HCT116 (cell line): ENCODE data around the gene DOCK2.

Experiments used
- ATF3 ChIP-seq: IDR thresholded peaks from 2 replicates; pipeline ENCODE4 v1.6.1; 2012
- EGR1 ChIP-seq: IDR thresholded peaks from 2 replicates; pipeline ENCODE4 v1.6.1; 2012; ENCODE audit warnings: low read depth
- EZH2 ChIP-seq: fragments of 200-600 bp; sonication (generic); IDR thresholded peaks from 2 replicates; pipeline ENCODE4 v1.6.1; 2017; ENCODE audit warnings: antibody characterized with exemption, mixed run types
- EZH2phosphoT487 ChIP-seq: fragments of 200-600 bp; IDR thresholded peaks from 2 replicates; pipeline ENCODE4 v1.6.1; 2018; ENCODE audit warnings: antibody characterized with exemption, borderline replicate concordance
- POLR2A ChIP-seq: IDR thresholded peaks from 2 replicates; pipeline ENCODE4 v1.7.0; 2011; ENCODE audit warnings: borderline replicate concordance; ENCODE audit not compliant: insufficient read depth, insufficient read length; ENCODE audit errors: extremely low read depth
- POLR2AphosphoS5 ChIP-seq: IDR thresholded peaks from 2 replicates; pipeline ENCODE4 v1.6.1; 2011; ENCODE audit warnings: mild to moderate bottlenecking, low read depth, low read length, moderate library complexity
- RAD21 ChIP-seq: IDR thresholded peaks from 2 replicates; pipeline ENCODE4 v1.6.1; 2012; ENCODE audit warnings: low read depth, mild to moderate bottlenecking
- SP1 ChIP-seq: IDR thresholded peaks from 2 replicates; pipeline ENCODE4 v1.6.1; 2012; ENCODE audit warnings: low read depth
- TCF7L2 ChIP-seq: IDR thresholded peaks from 2 replicates; pipeline ENCODE4 v1.7.0; 2011; ENCODE audit warnings: borderline replicate concordance, inconsistent platforms; ENCODE audit not compliant: insufficient read depth, insufficient read length; ENCODE audit errors: extremely low read depth
- ZBTB33 ChIP-seq: IDR thresholded peaks from 2 replicates; pipeline ENCODE4 v1.6.1; 2011; ENCODE audit warnings: mild to moderate bottlenecking, low read length, moderate library complexity; ENCODE audit not compliant: insufficient replicate concordance; ENCODE audit errors: extremely low read depth
- ZFX ChIP-seq: fragments of 450-650 bp; IDR thresholded peaks from 2 replicates; pipeline ENCODE4 v1.6.1; 2017
- TF ChIP-seq, protein P1 (sequence below), 3 experiments: fragments of 200-600 bp in 1 of 3; sonication (generic) in 1 of 3; IDR thresholded peaks in 2 of 3; conservative IDR thresholded peaks in 1 of 3; 2 replicates each; pipeline ENCODE4 v1.5.1; 2012 to 2017; ENCODE audit warnings: low read depth in 2 of 3, low read length in 2 of 3, antibody characterized with exemption in 1 of 3, borderline replicate concordance in 1 of 3, control low read depth in 1 of 3, mild to moderate bottlenecking in 1 of 3, mixed read lengths in 1 of 3, mixed run types in 1 of 3, moderate library complexity in 1 of 3; ENCODE audit not compliant: insufficient read depth in 1 of 3
- TF ChIP-seq, protein P2 (sequence below): IDR thresholded peaks from 2 replicates; pipeline ENCODE4 v1.6.1; 2012; ENCODE audit warnings: low read depth
- TF ChIP-seq, protein P3 (sequence below): IDR thresholded peaks from 2 replicates; pipeline ENCODE4 v1.6.1; 2012

DNA sequence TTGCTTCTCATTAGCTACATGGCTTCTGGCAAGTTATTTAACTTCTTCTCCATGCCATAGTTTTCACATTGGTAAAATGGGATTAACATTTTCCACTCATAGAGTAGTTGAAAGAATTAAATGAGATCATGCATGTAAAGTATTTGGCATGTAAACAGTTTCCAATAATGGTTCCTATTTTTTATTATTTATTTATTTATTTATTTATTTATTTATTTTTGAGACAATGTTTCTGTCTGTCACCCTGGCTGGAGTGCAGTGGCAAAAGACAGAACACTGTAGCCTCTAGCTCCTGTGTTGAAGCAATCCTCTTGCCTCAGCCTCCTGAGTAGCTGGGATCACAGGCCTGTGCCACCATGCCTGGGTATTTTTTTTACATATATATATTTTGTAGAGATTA lies 117.7 kb downstream of the DOCK2 start:
- TF ChIP-seq POLR2A (no peak), TCF7L2 (no peak), ZFX (no peak), ATF3 (no peak), RAD21 (no peak), ZBTB33 (no peak), EZH2 (no peak), SP1 (no peak), EGR1 (no peak), POLR2AphosphoS5 (no peak), EZH2phosphoT487 (no peak)
- TF ChIP-seq, protein P1, sequence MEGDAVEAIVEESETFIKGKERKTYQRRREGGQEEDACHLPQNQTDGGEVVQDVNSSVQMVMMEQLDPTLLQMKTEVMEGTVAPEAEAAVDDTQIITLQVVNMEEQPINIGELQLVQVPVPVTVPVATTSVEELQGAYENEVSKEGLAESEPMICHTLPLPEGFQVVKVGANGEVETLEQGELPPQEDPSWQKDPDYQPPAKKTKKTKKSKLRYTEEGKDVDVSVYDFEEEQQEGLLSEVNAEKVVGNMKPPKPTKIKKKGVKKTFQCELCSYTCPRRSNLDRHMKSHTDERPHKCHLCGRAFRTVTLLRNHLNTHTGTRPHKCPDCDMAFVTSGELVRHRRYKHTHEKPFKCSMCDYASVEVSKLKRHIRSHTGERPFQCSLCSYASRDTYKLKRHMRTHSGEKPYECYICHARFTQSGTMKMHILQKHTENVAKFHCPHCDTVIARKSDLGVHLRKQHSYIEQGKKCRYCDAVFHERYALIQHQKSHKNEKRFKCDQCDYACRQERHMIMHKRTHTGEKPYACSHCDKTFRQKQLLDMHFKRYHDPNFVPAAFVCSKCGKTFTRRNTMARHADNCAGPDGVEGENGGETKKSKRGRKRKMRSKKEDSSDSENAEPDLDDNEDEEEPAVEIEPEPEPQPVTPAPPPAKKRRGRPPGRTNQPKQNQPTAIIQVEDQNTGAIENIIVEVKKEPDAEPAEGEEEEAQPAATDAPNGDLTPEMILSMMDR (IDR thresholded peaks at IDR 0.05 in 2 of 3, conservative IDR thresholded peaks at IDR 0.05 in 1 of 3; ENCODE audit: borderline replicate concordance in 1 of 3, insufficient read depth in 1 of 3, low read depth in 2 of 3, low read length in 2 of 3), result no peak
- TF ChIP-seq, protein P2, sequence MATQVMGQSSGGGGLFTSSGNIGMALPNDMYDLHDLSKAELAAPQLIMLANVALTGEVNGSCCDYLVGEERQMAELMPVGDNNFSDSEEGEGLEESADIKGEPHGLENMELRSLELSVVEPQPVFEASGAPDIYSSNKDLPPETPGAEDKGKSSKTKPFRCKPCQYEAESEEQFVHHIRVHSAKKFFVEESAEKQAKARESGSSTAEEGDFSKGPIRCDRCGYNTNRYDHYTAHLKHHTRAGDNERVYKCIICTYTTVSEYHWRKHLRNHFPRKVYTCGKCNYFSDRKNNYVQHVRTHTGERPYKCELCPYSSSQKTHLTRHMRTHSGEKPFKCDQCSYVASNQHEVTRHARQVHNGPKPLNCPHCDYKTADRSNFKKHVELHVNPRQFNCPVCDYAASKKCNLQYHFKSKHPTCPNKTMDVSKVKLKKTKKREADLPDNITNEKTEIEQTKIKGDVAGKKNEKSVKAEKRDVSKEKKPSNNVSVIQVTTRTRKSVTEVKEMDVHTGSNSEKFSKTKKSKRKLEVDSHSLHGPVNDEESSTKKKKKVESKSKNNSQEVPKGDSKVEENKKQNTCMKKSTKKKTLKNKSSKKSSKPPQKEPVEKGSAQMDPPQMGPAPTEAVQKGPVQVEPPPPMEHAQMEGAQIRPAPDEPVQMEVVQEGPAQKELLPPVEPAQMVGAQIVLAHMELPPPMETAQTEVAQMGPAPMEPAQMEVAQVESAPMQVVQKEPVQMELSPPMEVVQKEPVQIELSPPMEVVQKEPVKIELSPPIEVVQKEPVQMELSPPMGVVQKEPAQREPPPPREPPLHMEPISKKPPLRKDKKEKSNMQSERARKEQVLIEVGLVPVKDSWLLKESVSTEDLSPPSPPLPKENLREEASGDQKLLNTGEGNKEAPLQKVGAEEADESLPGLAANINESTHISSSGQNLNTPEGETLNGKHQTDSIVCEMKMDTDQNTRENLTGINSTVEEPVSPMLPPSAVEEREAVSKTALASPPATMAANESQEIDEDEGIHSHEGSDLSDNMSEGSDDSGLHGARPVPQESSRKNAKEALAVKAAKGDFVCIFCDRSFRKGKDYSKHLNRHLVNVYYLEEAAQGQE, result no peak
- TF ChIP-seq, protein P3, sequence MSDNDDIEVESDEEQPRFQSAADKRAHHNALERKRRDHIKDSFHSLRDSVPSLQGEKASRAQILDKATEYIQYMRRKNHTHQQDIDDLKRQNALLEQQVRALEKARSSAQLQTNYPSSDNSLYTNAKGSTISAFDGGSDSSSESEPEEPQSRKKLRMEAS, result no peak
